ENCODE measurements around the gene VPS18. TPM values are rescaled to one million over a fixed set of nuclear protein-coding genes. Genes with fewer than 3 reads are reported as not detected.

The VPS18 gene
- total RNA-seq, 1 donor from 2014 or later: 16.0 TPM

GRCh38 chr15:40893019-40893670 is 1.1 kb upstream of the VPS18 start:
- no peak for DNase-seq (ENCODE audit: low spot score)
- intact Hi-C loops (cut with DNase I): loop anchor here (2.0 to 10.0 kb wide), 4 partner anchors 138 to 301 kb away; partner anchors contain the start of genes KNL1 and RMDN3

- DNase-seq (ENCODE audit: low spot score): no peak
- intact Hi-C loops (cut with DNase I): loop anchor here (1.0 to 10.0 kb wide), 4 partner anchors 88 to 303 kb away; partner anchors contain the start of genes DNAJC17, KNL1, RMDN3 and ZFYVE19
Measured at GRCh38 chr15:40894681-40895448, 615 bp downstream of the VPS18 start.

- DNase-seq (ENCODE audit: low spot score): no peak
- intact Hi-C loops (cut with DNase I): loop anchor here (10.0 kb wide), 1 partner anchor 145 kb away; the partner anchor contains the start of gene RMDN3
Measured at GRCh38 chr15:40899536-40900207, 5.4 kb downstream of the VPS18 start.

GRCh38 chr15:40900256-40901052 is 6.2 kb downstream of the VPS18 start:
- intact Hi-C loops (cut with DNase I): no loop called here
- no peak for DNase-seq (ENCODE audit: low spot score)

- intact Hi-C loops (cut with DNase I): no loop called here
- no peak for DNase-seq (ENCODE audit: low spot score)
Measured at GRCh38 chr15:40901053-40901443, 6.8 kb downstream of the VPS18 start.

GRCh38 chr15:40902605-40903561 is 8.6 kb downstream of the VPS18 start:
- intact Hi-C loops (cut with DNase I): no loop called here
- peak; percentile 92 for DNase-seq (ENCODE audit: low spot score)

- intact Hi-C loops (cut with DNase I): loop anchor here (5.0 kb wide), 3 partner anchors 53 to 278 kb away; partner anchors contain the start of gene INO80
- no peak for DNase-seq (ENCODE audit: low spot score)
Measured at GRCh38 chr15:40904552-40905201, 10.4 kb downstream of the VPS18 start.

- intact Hi-C loops (cut with DNase I): loop anchor here (1.0 to 5.0 kb wide), 5 partner anchors 22 to 276 kb away; partner anchors contain the start of genes DLL4 and INO80
- DNase-seq (ENCODE audit: low spot score): peak; percentile 94
Measured at GRCh38 chr15:40906091-40906990, 12.1 kb downstream of the VPS18 start.

GRCh38 chr15:40906991-40907802 is 12.9 kb downstream of the VPS18 start:
- DNase-seq (ENCODE audit: low spot score): peak; percentile 87
- intact Hi-C loops (cut with DNase I): loop anchor here (1.0 to 5.0 kb wide), 6 partner anchors 22 to 275 kb away; partner anchors contain the start of genes DLL4 and INO80

- intact Hi-C loops (cut with DNase I): loop anchor here (5.0 kb wide), 3 partner anchors 49 to 274 kb away; partner anchors contain the start of gene INO80
- DNase-seq (ENCODE audit: low spot score): no peak
Measured at GRCh38 chr15:40908095-40908494, 13.8 kb downstream of the VPS18 start.

- intact Hi-C loops (cut with DNase I): loop anchor here (5.0 kb wide), 3 partner anchors 47 to 272 kb away; partner anchors contain the start of gene INO80
- no peak for DNase-seq (ENCODE audit: low spot score)
Measured at GRCh38 chr15:40909662-40910630, 15.7 kb downstream of the VPS18 start.

- intact Hi-C loops (cut with DNase I): no loop called here
- no peak for DNase-seq (ENCODE audit: low spot score)
Measured at GRCh38 chr15:40911141-40911540, 16.9 kb downstream of the VPS18 start.

- intact Hi-C loops (cut with DNase I): no loop called here
- no peak for DNase-seq (ENCODE audit: low spot score)
Measured at GRCh38 chr15:40911693-40912092, 17.4 kb downstream of the VPS18 start.

- DNase-seq (ENCODE audit: low spot score): no peak
Measured at GRCh38 chr15:40912478-40912877, 18.2 kb downstream of the VPS18 start.

GRCh38 chr15:40914013-40914412 is 19.8 kb downstream of the VPS18 start:
- DNase-seq (ENCODE audit: low spot score): no peak
- intact Hi-C loops (cut with DNase I): no loop called here

More at GRCh38 chr15:40912478-40912877, 18.2 kb downstream of the VPS18 start:
- intact Hi-C loops (cut with DNase I): no loop called here
